C4-2B (cell line): ENCODE data around the gene DNAJC10.

Experiments
- ZFX ChIP-seq: fragments of 450-650 bp; IDR thresholded peaks from 2 replicates; pipeline ENCODE4 v1.6.1; 2017
- TF ChIP-seq, protein P1 (sequence below): fragments of 450-650 bp; conservative IDR thresholded peaks from 2 replicates; pipeline ENCODE4 v1.5.1; 2017; ENCODE audit warnings: mild to moderate bottlenecking

DNA sequence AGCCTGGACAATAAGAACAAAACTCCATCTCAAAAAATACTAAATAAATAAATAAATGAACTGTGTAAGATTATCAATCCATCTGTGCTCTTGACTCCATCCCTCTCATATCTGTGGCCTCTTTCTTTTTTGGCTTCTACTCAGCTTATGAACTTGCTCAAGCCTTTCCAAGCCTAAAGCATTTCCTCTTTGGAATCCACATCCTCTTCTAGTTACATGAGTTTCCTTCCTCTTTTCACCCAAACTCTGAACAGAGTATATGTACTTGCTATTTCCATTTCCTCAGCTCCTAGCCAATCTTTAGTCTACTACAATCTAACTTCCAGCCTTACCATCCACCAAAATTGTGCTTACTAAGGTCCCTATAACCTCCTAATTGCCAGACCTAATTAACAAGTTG, 2.5 kb upstream of the DNAJC10 start:
- TF ChIP-seq, protein P1, sequence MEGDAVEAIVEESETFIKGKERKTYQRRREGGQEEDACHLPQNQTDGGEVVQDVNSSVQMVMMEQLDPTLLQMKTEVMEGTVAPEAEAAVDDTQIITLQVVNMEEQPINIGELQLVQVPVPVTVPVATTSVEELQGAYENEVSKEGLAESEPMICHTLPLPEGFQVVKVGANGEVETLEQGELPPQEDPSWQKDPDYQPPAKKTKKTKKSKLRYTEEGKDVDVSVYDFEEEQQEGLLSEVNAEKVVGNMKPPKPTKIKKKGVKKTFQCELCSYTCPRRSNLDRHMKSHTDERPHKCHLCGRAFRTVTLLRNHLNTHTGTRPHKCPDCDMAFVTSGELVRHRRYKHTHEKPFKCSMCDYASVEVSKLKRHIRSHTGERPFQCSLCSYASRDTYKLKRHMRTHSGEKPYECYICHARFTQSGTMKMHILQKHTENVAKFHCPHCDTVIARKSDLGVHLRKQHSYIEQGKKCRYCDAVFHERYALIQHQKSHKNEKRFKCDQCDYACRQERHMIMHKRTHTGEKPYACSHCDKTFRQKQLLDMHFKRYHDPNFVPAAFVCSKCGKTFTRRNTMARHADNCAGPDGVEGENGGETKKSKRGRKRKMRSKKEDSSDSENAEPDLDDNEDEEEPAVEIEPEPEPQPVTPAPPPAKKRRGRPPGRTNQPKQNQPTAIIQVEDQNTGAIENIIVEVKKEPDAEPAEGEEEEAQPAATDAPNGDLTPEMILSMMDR, result no peak
- no peak for TF ChIP-seq ZFX
